NCI-H1092 (cell line): Measurements from ENCODE around the gene ALPK3.
"Not testable (repeated sequence)": the region's sequence is repeated elsewhere in the genome, so short reads cannot be mapped to it uniquely, and the experiment has no call there.

ENCODE experiments used
- DNase-seq: peaks from one replicate; lab custom pipeline; 2025; lab: John Stamatoyannopoulos, UW

ALPK3 gene

DNA sequence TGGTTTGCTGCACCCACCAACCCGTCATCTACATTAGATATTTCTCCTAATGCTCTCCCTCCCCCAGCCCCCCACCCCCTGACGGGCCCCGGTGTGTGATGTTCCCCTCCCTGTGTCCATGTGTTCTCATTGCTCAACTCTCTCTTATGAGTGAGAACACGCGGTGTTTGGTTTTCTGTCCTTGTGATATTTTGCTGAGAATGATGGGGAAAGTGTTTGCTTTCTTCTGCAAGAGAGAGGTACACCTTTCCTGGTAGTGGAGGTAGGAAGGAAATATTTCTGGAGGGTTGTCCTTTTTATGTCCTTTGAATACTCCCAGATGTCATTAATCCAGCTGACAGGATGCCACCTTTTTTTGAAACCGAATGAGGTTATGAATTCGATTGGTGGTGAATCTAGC is 56.8 kb downstream of the ALPK3 start:
- DNase-seq: no peak

DNA sequence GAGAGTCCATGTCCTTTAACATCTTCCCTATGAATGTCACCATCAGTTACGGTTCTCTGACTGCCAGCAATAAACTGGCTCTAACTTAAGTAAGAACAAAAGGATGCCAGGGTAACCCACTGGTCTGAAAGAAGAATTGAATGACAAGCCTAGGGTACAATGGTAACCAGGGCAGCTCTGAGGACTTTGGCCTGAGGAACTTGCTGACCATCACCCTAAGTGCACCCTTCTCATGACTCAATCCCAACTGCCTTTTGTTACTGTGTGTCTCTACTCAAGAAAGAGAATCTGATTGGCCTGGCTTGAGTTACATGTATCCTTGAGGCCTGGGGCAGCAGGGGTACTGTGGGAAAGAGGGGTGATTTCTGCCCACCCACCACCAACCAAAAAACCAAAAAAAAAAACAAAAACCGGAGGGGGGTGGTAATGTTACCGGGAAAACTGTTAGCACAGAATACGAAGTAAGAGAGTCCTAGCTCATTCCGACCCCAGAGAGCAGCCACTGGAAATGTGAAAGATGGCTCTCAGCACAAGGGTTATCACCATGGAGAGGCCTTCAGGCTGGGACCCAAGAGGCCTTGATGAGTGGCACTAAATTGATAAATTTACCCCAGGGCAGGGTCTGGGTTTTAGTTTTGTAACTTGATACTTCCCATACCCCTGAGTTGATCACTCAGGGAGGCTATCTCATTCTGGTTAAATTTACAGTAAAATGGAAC is 58.0 kb downstream of the ALPK3 start:
- no peak for DNase-seq

DNA sequence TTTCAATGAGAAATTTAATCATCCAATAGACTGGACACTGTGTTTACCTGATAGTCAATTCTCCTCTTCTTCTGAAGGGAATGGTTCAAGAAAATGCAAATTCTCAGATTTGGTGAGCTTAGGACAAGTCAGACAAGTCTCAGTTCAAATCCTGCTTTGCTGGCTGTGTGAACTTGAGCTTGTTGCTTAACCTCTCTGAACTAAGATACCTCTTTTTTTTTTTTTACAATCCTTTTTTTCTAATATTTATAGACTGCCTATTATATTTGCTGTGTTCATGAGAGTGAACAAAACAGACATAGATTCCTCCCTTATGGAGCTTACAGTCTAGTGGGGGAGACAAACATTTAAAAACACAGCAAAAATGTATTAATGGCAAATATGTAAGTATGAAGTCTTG is 59.1 kb downstream of the ALPK3 start:
- DNase-seq: no peak

DNA sequence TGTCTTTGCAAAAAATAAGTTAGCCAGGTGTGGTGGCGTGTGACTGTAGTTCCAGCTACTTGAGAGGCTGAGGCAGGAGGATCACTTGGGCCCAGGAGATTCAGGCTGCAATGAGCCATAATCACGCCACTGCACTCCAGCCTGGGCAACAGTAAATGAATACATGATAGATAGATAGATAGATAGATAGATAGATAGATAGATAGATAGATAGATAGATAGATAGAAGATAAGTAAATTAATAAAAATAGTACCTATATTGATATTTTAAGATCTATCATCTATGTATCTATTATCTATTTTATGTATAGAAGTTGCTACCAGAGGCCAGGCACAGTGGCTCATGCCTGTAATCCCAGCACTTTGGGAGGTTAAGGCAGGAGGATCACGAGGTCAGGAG is 60.5 kb downstream of the ALPK3 start:
- DNase-seq: not testable (repeated sequence)

DNA sequence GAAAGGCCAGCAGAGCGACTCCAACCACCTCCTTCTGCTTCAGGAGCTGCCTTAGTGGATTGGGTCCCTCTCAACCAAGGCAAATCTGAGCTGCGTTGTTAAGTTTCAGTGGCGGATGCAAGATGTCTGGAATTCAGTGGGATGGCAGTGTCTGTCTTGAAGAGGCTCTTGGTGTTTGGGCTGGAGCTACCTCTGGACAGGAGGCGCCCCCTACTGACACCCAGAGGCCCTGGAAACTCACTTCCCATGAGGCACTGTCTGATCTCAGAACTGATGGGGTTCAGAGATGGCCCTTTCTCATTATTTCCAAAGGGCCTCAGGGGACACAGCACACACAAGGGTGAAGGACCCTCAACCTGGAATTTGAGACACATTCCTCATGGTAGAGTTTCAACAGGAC is 61.3 kb downstream of the ALPK3 start:
- no peak for DNase-seq

DNA sequence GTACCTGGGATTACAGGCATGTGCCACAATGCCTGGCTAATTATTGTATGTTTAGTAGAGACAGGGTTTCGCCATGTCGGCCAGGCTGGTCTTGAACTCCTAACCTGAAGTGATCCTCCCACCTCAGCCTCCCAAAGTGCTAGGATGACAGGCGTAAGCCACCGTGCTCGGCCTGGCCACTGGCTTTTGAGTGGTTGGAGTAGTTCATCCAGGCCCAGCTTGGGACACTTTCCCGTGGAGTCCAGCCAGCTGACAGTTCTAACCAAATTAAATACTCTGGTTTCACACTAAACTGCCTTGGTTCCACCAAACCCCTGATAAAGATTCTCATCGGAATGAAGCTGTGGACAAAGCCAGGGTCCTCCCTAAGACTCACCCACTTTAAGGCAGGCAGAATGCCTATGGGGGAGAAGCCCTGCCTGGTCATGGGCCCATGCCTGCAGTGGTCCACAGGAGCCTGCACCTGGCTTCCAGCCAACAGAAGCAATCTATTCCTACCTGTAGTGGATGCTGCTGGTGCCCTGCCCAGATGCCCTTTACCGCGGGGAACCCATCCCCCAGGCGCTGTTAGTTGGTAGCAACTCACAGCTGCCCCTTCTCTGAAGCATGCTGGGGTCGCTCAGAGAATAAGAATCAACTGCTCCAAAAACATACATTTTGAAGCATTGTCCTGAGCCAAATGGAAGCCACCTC is 62.1 kb downstream of the ALPK3 start:
- DNase-seq: no peak

DNA sequence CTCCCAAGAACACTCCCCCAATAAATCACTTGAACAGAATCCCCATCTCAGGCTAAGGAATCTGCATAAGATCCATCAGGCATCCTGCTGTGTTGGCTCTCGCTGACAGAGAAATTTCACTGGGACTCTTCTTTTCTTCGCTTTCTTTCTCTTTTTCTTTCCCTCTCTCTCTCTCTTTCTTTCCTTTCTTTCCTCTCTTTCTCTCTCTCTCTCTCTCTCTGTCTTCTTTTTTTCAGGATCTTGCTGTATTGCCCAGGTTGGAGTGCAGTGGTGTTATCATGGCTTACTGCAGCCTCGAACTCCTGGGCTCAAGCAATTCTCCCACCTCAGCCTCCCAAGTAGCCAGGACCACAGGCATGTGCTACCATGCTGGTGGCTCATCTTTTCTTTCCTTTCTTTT is 62.9 kb downstream of the ALPK3 start:
- no peak for DNase-seq

DNA sequence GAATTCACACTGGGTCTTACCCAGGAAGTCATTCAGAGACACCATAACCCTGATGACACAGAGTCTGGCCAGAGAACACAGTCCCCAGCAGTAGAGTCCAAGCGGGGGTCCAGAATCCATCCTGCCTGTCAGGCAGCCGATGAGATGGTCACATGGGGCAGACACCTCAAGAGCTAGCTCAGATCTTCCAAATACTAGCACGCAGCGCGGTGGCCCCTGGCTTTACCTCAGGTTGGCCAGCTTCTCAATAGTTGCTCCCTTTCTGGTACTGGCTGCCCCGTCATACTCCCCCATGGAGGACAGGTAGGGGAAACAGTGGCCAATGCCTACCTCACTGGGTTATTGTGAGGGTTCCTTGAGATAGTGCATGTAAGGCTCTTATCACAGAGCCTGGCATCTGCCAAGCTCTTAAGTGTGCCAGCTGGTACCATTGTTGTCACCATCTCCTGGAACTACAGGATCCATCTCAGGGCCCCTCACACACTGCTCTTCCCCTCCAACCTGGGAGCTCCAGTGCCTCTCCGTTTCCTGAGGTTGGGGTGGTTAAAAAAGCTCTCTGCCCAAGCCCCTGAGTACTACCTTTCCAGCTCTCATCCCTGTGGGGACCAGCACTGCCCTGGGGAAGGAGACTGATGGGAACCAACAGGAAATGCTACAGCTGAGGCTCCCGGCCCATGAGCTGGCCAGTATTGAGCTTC is 63.8 kb downstream of the ALPK3 start:
- DNase-seq: no peak

DNA sequence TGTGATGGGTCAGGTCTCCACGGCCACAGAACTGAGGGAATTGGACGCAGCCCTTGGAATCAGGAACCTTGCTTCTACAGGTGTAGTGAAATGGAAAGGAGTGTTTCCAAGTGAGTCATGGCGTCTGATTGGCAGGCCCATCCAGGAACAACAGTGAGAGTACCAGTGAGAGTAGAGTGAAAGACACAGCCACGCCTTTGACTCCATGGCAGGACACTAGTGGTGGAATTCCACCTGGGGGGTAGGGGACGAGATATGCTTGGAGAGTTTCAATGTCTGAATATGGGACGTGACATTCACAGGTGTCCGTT is 64.3 kb downstream of the ALPK3 start:
- no peak for DNase-seq

DNA sequence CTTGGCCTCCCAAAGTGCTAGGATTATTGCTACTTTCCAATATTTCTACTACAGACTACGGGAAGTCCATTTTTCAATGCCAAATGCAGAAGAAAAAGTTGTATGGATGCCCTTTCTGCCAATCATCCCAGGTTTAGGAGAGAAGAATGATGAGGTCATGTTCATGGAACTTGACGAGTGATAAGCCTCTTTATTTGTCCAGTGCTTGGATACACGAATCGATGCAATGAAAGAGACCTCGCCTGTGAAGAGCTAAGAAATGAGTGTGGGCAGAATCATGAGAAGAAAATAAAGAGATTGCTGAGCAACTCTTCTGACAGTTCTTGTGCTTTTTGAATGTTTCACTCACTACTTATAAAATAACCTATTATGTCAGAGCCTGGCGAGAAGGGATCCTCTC is 66.3 kb downstream of the ALPK3 start:
- DNase-seq: no peak

DNA sequence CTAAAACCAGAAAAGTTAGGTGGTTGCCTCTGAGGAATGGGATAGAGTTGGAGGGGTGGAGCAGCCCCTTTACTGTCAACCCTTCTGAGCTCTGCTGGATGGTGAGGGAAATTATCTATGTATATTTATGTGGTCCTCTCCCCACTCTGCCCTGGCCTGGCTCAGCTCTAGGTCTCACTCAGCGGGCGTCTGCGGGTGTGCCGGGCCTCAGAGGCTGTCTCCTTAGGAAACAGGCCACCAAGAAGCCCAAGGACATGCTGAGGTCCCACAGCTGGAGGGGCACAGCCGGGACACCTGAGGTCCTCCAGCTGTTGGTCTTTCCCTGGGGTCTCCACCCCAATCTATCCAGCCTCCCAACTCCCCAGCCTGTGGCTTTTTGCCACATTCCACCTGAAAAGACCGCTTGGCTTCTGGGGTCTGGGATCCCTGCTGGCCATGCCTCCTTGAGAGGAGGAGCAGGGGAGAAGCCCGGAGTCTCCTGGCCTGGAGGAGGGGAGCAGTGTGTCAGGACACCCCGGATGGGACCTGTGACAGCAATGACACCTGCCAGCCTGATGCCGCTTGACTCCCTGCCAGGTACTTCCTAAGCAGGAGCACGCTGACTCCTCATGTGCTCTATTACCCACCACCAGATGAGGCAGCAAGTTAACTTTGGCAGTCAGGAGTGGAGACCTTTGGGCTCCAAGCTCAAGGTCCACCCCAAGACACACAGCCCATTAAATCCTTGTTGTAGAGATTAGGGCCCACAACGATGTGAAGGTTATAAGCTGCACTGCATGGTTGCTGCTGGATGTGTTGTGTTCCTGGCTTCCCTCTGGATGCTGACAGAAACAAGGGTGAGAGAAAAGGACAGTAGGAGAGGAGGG is 67.0 kb downstream of the ALPK3 start, which contains the start of gene SLC28A1:
Gene SLC28A1, plus strand, starts transcription at position 747 of the 866 bp plus-strand sequence. CDS start 3,099 bp downstream, outside the sequence.
- no peak for DNase-seq

DNA sequence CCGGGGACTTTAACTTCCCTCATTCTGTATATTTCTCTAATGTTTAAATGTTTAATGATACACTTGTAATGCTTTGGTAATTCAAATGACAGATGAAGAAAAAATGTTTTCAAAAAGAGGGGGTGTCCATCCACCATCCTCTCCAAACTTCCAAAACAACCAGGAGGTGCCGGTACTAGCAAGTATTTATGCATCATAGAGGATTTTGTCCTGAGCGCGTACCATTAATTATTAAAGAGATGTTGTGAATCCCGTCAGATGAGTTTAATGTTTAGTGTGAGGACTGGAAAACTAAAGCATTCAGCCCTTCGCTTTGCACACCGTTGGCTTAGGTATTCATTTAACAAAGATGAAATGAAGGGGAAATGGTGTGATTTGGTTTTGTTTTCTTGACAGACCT is 68.6 kb downstream of the ALPK3 start:
- DNase-seq: no peak

DNA sequence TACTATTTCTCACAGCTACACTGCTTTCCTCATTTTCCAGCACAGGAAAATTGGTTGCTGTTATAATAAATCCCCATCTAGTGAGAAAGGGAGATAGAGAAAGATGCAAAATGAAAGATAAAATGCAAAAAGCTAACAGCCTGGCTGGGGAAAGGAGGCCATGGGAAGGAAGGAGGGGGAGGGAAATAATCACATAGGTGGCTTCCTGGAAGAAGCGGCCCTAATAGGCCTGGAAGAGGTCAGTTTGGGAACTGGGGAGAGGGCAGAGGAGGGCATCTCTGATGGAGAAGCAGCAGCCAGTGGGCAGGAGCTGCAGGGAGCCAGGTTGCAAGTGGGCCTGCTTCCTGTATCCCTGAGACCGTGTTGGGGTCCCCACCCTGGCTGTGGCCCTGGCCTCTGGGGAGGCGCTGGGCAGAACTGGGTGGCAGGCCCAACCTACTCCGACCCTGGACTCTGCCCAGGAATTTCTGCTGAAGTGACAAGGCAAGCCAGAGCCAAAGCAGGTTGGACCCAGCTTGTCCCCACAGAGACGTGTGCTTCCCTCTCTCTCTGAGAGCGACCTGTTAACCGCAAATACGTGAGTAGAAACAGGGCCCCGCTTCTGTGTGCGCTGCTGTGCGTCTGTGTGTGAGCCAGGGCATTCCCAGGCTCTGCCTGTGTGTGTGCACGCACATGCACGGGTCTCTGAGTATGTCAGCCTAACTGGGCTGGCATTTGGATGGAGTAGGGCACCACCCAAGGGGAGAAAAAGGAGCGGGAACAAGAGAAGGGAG is 69.2 kb downstream of the ALPK3 start:
- no peak for DNase-seq

DNA sequence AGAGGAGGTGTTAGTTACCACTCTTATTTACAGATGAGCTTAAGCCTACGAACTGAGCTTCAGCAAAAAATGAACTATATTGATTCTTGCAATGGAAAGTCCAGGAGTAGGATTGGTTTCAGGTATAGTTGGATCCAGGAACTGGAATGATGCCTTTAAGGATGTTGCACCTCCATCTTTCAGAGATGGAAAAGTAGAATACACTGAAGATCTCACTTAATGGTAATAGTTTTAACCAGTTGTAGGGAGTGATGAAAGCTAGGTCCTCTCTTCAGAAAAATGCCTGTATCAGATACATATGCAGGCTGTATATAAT is 69.8 kb downstream of the ALPK3 start:
- DNase-seq: no peak

DNA sequence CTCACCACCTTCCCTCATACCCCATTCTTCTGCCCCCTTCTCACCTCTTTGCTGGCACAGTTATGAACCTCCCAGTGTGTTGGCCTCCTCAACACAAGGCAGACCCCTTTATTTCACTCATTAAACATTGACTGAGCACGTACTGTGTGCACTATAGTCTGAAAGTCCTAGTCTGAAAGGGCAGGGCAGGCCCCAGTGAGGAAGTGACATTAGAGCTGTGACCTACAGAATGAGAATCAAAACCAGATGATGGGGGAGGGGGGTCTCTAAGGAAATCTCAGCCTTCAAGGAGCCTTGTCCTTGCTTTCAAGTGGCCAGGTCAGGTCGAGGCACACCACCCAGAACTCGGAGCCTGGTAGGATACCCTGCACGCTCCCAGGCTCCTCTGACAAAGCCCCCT is 70.8 kb downstream of the ALPK3 start:
- no peak for DNase-seq

DNA sequence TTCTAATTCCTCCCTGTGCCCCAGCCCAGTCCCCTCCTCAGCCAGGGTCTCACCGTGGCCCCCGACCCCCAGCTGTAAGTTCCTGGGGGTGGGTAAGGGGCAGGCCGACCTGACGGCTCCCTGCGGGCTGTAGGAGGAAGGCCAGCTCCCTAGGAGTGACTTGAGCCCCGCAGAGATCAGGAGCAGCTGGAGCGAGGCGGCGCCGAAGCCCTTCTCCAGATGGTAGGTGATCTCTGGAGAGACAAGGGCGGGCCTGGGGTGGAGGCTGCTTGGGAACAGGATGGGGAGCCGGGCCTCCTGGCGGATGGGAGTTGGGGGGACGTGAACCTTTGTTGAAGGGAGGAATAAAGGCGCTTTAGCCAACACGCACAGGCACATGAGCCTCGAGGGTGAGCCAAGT is 71.5 kb downstream of the ALPK3 start:
- DNase-seq: no peak

DNA sequence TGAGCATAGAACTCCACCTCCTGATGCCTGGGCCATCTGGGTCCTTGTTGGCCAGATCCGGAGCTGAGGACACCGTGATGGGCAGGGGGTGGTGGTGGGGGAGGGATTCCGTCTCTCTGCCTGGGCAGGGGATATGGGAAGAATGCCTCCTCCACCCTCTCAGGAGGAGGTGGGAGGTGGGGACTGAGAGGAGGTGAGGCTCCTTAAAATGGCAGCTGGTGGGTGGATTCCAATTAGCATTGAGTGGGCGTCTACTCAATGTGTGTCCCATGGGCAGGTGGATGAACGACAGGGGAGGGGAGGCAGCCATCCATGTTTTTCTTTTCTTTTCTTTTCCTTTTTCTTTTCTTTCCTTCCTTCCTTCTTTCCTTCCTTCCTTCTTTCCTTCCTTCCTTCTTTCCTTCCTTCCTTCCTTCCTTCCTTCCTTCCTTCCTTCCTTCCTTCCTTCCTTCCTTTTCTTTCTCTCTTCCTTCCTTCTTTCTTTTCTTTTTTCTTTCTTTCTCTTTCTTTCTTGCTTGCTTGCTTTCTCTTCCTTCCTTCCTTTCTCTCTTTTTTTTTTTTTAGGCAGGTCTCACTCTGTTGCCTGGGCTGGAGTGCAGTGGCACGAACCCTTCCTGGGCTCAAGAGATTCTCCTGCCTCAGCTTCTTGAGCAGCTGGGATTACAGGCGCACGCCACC is 72.3 kb downstream of the ALPK3 start:
- DNase-seq: no peak

DNA sequence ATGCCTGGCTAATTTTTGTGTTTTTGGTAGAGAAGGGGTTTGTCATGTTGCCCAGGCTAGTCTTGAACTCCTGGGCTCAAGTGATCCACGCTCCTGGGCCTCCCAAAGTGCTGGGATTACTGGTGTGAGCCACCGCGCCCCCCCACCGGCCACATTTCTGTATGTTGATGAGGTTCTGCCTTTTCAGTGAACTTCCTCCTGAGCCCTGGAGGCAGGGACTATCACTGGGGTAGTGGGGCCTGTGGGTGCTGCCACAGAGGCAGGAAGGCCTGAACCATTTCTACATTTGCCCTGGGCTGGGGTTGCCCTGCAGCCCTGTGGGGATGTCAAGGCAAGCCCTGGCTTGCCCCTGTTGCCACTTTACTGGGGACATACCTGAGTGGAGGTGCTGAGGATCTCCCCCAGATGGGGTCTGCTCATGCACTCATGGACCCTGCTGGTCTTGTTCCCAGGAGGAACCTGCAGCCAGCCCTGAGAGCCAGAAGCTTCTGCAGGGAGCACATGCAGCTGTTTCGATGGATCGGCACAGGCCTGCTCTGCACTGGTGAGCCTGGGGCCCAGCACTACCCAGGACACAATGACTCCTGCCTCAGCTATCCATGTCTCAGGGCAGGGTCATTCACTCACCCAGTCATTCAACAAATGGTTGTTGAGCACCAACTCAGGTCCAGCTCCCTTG is 73.0 kb downstream of the ALPK3 start:
- DNase-seq: no peak

DNA sequence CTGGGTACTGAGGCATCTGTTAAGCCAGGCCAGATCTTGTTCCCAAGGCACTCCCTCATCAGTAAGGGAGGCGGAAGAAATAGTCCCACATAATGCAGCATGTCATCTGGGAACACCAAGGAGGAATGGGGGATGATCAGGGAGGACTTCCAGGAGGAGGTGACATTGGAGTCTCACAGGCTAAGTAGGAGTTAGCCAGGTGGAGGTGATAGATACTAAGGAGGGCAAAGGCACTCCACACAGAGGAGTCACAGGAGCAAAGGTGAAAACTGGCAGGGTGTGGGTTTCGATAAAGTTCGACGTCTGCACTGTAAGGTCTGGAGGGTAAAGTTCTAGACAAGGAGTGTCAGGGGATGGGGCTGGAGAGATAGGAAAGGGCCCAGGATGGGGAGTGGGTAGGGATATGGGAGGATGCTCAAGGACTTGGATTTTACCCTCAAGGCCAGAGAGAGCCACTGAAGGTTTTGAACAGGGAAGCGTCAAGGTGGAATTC is 73.6 kb downstream of the ALPK3 start:
- DNase-seq: no peak

DNA sequence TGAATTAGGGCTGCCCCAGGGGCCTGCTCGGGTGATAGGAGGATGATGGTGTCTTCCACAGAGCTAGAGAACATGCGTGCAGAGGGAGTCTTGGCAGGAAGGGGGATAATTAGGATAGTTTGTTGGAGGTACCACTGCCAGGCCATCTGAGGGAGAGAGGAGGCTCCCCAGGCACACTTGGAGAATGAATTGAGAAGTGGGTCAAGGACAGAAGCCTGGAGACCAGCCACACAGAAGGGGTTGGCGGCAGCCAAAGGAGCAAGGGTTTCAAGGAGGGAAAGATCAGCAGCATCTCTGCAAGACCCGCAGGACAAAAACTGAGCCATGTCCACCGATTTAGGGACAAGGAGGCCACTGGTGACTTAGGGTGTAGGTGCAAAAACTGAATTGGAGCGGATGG is 74.2 kb downstream of the ALPK3 start:
- DNase-seq: no peak
